GM10847 (cell line): ENCODE results near the gene RASIP1.

Experiments
- POLR2A ChIP-seq: IDR thresholded peaks from 2 replicates; pipeline ENCODE4 v1.6.1; 2011; ENCODE audit not compliant: insufficient read length; ENCODE audit errors: extremely low read depth

The RASIP1 gene

DNA sequence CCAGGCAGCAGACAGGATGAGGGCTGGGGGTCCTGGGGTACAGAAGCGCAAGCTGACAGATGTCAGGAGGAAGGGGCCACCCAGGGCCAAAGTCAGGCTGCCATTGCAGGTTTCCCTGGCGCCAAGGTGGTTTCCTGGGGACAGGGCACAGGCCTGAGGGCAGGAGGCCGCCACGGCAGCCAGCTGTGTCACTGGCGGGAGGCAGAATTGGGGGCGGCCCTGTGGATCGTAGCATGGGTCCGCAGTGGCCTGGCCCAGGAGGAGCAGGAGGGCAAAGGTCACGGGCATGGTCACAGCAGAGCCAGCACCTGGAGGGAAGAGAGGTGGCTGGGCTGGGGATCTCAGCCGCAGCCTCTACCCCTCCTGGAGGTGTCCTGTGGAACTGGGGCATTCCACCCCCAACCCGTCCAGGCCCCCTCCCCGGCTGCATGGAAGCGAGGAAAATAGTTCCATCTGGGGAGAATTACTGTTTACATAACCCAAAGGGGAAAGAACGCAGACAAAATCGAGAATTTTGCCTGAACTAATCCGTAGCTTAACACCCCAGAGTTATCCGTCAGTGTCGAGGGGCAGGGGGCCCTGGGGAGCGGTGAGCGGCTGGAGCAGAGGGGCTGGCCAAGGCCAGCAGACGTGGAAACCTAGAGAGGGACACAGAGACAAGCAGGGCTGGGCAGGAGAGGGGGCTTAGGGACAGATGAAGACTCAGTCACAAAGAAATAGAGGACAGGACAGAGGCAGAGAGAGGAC, 69.5 kb downstream of the RASIP1 start:
- no peak for TF ChIP-seq POLR2A
